Measurements from ENCODE around the gene SPAG6. TPM values are rescaled to one million over a fixed set of nuclear protein-coding genes. Genes with fewer than 3 reads are reported as not detected.

Gene SPAG6
- total and polyA plus RNA-seq, 2 experiments from 2014 or later: 0.21 TPM; not detected in 1

GRCh38 chr10:22389856-22390589, 44.7 kb downstream of the SPAG6 start:
- Histone ChIP-seq H4K20me1 (replicated peaks; ENCODE audit: insufficient read depth) (no peaks in the 10 kb centered on the region), H3K4me2 (no peak overlapping the region), H3K79me2 (replicated peaks; ENCODE audit: insufficient read depth) (no peaks in the 10 kb centered on the region), H3F3A (replicated peaks; ENCODE audit: low read depth) (no peaks in the 10 kb centered on the region), H3K27ac (ENCODE audit: low read depth) (no peak overlapping the region; the same call in 1 of the 2 replicates), H3K27me3 (ENCODE audit: insufficient read depth) (no peaks in the 10 kb centered on the region), H3K36me3 (ENCODE audit: insufficient read depth) (no peaks in the 10 kb centered on the region), H3K4me1 (ENCODE audit: insufficient read depth) (peaks cover 4% of the 10 kb centered on the region; the same call in 1 of the 2 replicates), H3K4me3 (no peak overlapping the region), H2AFZ (peak overlapping the region; percentile 9; the same call in 1 of the 2 replicates), H3K9me2 (ENCODE audit: insufficient read depth) (no peaks in the 10 kb centered on the region)
- Mint-ChIP-seq H3K27me3 (ENCODE audit: insufficient read depth, low read depth, poor library complexity) (no peaks in the 10 kb centered on the region), H3K27ac (no peak overlapping the region), H3K9me3 (no peaks in the 10 kb centered on the region), H3K4me3 (no peak overlapping the region), H3K4me1 (peaks cover 5% of the 10 kb centered on the region; the same call in 1 of the 3 replicates), H3K36me3 (ENCODE audit: low read depth) (no peaks in the 10 kb centered on the region)
- DNase-seq (ENCODE audit: low spot score) (no peak), ATAC-seq (no peak)
- TF ChIP-seq, protein P1, sequence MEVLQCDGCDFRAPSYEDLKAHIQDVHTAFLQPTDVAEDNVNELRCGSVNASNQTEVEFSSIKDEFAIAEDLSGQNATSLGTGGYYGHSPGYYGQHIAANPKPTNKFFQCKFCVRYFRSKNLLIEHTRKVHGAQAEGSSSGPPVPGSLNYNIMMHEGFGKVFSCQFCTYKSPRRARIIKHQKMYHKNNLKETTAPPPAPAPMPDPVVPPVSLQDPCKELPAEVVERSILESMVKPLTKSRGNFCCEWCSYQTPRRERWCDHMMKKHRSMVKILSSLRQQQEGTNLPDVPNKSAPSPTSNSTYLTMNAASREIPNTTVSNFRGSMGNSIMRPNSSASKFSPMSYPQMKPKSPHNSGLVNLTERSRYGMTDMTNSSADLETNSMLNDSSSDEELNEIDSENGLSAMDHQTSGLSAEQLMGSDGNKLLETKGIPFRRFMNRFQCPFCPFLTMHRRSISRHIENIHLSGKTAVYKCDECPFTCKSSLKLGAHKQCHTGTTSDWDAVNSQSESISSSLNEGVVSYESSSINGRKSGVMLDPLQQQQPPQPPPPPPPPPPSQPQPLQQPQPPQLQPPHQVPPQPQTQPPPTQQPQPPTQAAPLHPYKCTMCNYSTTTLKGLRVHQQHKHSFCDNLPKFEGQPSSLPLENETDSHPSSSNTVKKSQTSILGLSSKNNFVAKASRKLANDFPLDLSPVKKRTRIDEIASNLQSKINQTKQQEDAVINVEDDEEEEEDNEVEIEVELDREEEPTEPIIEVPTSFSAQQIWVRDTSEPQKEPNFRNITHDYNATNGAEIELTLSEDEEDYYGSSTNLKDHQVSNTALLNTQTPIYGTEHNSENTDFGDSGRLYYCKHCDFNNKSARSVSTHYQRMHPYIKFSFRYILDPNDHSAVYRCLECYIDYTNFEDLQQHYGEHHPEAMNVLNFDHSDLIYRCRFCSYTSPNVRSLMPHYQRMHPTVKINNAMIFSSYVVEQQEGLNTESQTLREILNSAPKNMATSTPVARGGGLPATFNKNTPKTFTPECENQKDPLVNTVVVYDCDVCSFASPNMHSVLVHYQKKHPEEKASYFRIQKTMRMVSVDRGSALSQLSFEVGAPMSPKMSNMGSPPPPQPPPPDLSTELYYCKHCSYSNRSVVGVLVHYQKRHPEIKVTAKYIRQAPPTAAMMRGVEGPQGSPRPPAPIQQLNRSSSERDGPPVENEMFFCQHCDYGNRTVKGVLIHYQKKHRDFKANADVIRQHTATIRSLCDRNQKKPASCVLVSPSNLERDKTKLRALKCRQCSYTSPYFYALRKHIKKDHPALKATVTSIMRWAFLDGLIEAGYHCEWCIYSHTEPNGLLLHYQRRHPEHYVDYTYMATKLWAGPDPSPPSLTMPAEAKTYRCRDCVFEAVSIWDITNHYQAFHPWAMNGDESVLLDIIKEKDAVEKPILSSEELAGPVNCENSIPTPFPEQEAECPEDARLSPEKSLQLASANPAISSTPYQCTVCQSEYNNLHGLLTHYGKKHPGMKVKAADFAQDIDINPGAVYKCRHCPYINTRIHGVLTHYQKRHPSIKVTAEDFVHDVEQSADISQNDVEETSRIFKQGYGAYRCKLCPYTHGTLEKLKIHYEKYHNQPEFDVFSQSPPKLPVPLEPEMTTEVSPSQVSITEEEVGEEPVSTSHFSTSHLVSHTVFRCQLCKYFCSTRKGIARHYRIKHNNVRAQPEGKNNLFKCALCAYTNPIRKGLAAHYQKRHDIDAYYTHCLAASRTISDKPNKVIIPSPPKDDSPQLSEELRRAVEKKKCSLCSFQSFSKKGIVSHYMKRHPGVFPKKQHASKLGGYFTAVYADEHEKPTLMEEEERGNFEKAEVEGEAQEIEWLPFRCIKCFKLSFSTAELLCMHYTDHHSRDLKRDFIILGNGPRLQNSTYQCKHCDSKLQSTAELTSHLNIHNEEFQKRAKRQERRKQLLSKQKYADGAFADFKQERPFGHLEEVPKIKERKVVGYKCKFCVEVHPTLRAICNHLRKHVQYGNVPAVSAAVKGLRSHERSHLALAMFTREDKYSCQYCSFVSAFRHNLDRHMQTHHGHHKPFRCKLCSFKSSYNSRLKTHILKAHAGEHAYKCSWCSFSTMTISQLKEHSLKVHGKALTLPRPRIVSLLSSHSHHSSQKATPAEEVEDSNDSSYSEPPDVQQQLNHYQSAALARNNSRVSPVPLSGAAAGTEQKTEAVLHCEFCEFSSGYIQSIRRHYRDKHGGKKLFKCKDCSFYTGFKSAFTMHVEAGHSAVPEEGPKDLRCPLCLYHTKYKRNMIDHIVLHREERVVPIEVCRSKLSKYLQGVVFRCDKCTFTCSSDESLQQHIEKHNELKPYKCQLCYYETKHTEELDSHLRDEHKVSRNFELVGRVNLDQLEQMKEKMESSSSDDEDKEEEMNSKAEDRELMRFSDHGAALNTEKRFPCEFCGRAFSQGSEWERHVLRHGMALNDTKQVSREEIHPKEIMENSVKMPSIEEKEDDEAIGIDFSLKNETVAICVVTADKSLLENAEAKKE (CRISPR knock-in tag; IDR thresholded peaks at IDR 0.05): no peak
- TF ChIP-seq CREB1 (CRISPR knock-in tag; IDR thresholded peaks at IDR 0.05; ENCODE audit: low read depth) (no peak), CTCF (conservative IDR thresholded peaks at IDR 0.05; ENCODE audit: low read depth in 2 of 2) (no peak), ZNF114 (CRISPR knock-in tag; IDR thresholded peaks at IDR 0.05) (no peak), ZNF331 (CRISPR knock-in tag; IDR thresholded peaks at IDR 0.05; ENCODE audit: low read depth) (no peak), STAT1 (IDR thresholded peaks at IDR 0.05; ENCODE audit: unreplicated experiment) (no peak), EZH2 (IDR thresholded peaks at IDR 0.05; ENCODE audit: low read depth, unreplicated experiment) (no peak), JUNB (IDR thresholded peaks at IDR 0.05; ENCODE audit: unreplicated experiment) (no peak), REST (IDR thresholded peaks at IDR 0.05; ENCODE audit: unreplicated experiment) (no peak), EZH2phosphoT487 (IDR thresholded peaks at IDR 0.05; ENCODE audit: unreplicated experiment) (no peak), POLR2AphosphoS5 (IDR thresholded peaks at IDR 0.05; ENCODE audit: low read depth) (no peak), NANOG (IDR thresholded peaks at IDR 0.05; ENCODE audit: borderline replicate concordance) (no peak)
- TF ChIP-seq, protein P2, sequence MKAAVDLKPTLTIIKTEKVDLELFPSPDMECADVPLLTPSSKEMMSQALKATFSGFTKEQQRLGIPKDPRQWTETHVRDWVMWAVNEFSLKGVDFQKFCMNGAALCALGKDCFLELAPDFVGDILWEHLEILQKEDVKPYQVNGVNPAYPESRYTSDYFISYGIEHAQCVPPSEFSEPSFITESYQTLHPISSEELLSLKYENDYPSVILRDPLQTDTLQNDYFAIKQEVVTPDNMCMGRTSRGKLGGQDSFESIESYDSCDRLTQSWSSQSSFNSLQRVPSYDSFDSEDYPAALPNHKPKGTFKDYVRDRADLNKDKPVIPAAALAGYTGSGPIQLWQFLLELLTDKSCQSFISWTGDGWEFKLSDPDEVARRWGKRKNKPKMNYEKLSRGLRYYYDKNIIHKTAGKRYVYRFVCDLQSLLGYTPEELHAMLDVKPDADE (IDR thresholded peaks at IDR 0.05): no peak
